H9 (cell line): ENCODE data around the gene ADAMTS13. TPM values are rescaled to one million over a fixed set of nuclear protein-coding genes. Genes with fewer than 3 reads are reported as not detected.

Experiments
- DNase-seq: peaks from one replicate; pipeline ENCODE4 v3.0.0-alpha.2; 2017
- H2AFZ ChIP-seq: one replicate; pipeline ENCODE4 v1.6.1; 2013; ENCODE audit warnings: mild to moderate bottlenecking, low read length, control low read depth, moderate library complexity
- H2AK5ac ChIP-seq: 2 replicates; pipeline ENCODE4 v1.6.1; 2013; ENCODE audit warnings: low read length, control low read depth, mixed read lengths; ENCODE audit not compliant: insufficient read length
- H2BK120ac ChIP-seq: one replicate; pipeline ENCODE4 v1.6.1; 2013; ENCODE audit warnings: low read depth, mild to moderate bottlenecking, low read length, control low read depth, inconsistent platforms; ENCODE audit not compliant: poor library complexity, severe bottlenecking
- H2BK12ac ChIP-seq: 2 replicates; pipeline ENCODE4 v1.6.1; 2013; ENCODE audit warnings: low read length, control low read depth, mixed read lengths, low read depth; ENCODE audit not compliant: insufficient read length
- H2BK15ac ChIP-seq: 2 replicates; pipeline ENCODE4 v1.6.1; 2013; ENCODE audit warnings: low read depth, low read length, control low read depth
- H2BK20ac ChIP-seq: one replicate; pipeline ENCODE4 v1.6.1; 2013; ENCODE audit warnings: low read depth, mild to moderate bottlenecking, low read length, control low read depth, inconsistent platforms; ENCODE audit not compliant: poor library complexity, severe bottlenecking
- H2BK5ac ChIP-seq: 2 replicates; pipeline ENCODE4 v1.6.1; 2013; ENCODE audit warnings: low read length, control low read depth, mixed read lengths; ENCODE audit not compliant: insufficient read length
- H3K14ac ChIP-seq: 2 replicates; pipeline ENCODE4 v1.6.1; 2013; ENCODE audit warnings: low read length, control low read depth; ENCODE audit not compliant: insufficient read depth
- H3K18ac ChIP-seq: 2 replicates; pipeline ENCODE4 v1.6.1; 2013; ENCODE audit warnings: low read depth, mild to moderate bottlenecking, mixed read lengths, low read length, control low read depth; ENCODE audit not compliant: insufficient read length
- H3K23ac ChIP-seq: 2 replicates; pipeline ENCODE4 v1.6.1; 2013; ENCODE audit warnings: low read length, control low read depth, mixed read lengths, low read depth; ENCODE audit not compliant: insufficient read length
- H3K23me2 ChIP-seq: 2 replicates; pipeline ENCODE4 v1.6.1; 2013; ENCODE audit warnings: low read depth, mild to moderate bottlenecking, mixed read lengths, low read length, control low read depth; ENCODE audit not compliant: insufficient read length, poor library complexity, severe bottlenecking
- H3K27ac ChIP-seq: 2 replicates; pipeline ENCODE4 v1.5.1; 2013; ENCODE audit warnings: low read length, control low read depth, mixed read lengths, low read depth; ENCODE audit not compliant: insufficient read length
- H3K27me3 ChIP-seq: 2 replicates; pipeline ENCODE4 v1.6.1; 2013; ENCODE audit warnings: low read length, control low read depth, inconsistent platforms; ENCODE audit not compliant: insufficient read depth
- H3K4ac ChIP-seq: 2 replicates; pipeline ENCODE4 v1.6.1; 2013; ENCODE audit warnings: low read depth, mild to moderate bottlenecking, control low read depth, inconsistent platforms, low read length, moderate library complexity
- H3K4me1 ChIP-seq: 2 replicates; pipeline ENCODE4 v1.6.1; 2013; ENCODE audit warnings: low read length, control low read depth, inconsistent platforms; ENCODE audit not compliant: insufficient read depth
- H3K4me2 ChIP-seq: 2 replicates; pipeline ENCODE4 v1.6.1; 2013; ENCODE audit warnings: low read length, control low read depth, mixed read lengths; ENCODE audit not compliant: insufficient read length, insufficient read depth
- H3K56ac ChIP-seq: 2 replicates; pipeline ENCODE4 v1.6.1; 2013; ENCODE audit warnings: low read depth, mild to moderate bottlenecking, mixed read lengths, low read length, control low read depth; ENCODE audit not compliant: insufficient read length
- H3K79me1 ChIP-seq: 2 replicates; pipeline ENCODE4 v1.6.1; 2013; ENCODE audit warnings: low read depth, mild to moderate bottlenecking, moderate library complexity, low read length, control low read depth, inconsistent platforms; ENCODE audit not compliant: insufficient read depth, poor library complexity, severe bottlenecking
- H3K79me2 ChIP-seq: 2 replicates; pipeline ENCODE4 v1.6.1; 2013; ENCODE audit warnings: low read length, control low read depth, inconsistent platforms; ENCODE audit not compliant: insufficient read depth
- H3K9ac ChIP-seq: 2 replicates; pipeline ENCODE4 v1.6.1; 2013; ENCODE audit warnings: low read length, control low read depth, mixed read lengths; ENCODE audit not compliant: insufficient read length; ENCODE audit errors: extremely low read depth
- H3K9me3 ChIP-seq: one replicate; pipeline ENCODE4 v1.6.1; 2013; ENCODE audit warnings: low read depth, low read length, inconsistent platforms; ENCODE audit not compliant: control insufficient read depth
- H3T11ph ChIP-seq: one replicate; pipeline ENCODE4 v1.6.1; 2013; ENCODE audit warnings: mild to moderate bottlenecking, low read length, control low read depth, inconsistent platforms
- H4K20me1 ChIP-seq: one replicate; pipeline ENCODE4 v1.6.1; 2013; ENCODE audit not compliant: control insufficient read depth, insufficient read length, insufficient read depth
- H4K5ac ChIP-seq: 2 replicates; pipeline ENCODE4 v1.6.1; 2013; ENCODE audit warnings: low read depth, mild to moderate bottlenecking, mixed read lengths, low read length, control low read depth; ENCODE audit not compliant: insufficient read length
- H4K8ac ChIP-seq: replicated peaks from 2 replicates; pipeline ENCODE4 v1.6.1; 2013; ENCODE audit warnings: low read length, control low read depth, mixed read lengths, low read depth; ENCODE audit not compliant: insufficient read length
- H4K91ac ChIP-seq: 2 replicates; pipeline ENCODE4 v1.6.1; 2013; ENCODE audit warnings: low read depth, mild to moderate bottlenecking, moderate library complexity, mixed read lengths, low read length, control low read depth; ENCODE audit not compliant: insufficient read length
- H3K27ac Mint-ChIP-seq, 3 experiments: 2 replicates in 2 of 3; 3 replicates in 1 of 3; pipeline ENCODE4 v1.8.0; 2020 to 2021; ENCODE audit warnings: mixed read lengths in 3 of 3, mild to moderate bottlenecking in 1 of 3, moderate library complexity in 1 of 3
- H3K27me3 Mint-ChIP-seq: 2 replicates; pipeline ENCODE4 v1.8.0; 2021; ENCODE audit warnings: low read depth, mild to moderate bottlenecking, moderate library complexity, mixed read lengths
- H3K36me3 Mint-ChIP-seq, 3 experiments: 2 replicates in 2 of 3; 3 replicates in 1 of 3; pipeline ENCODE4 v1.8.0; 2020 to 2021; ENCODE audit warnings: low read depth in 3 of 3, mixed read lengths in 3 of 3; ENCODE audit not compliant: insufficient read depth in 1 of 3
- H3K4me1 Mint-ChIP-seq, 2 experiments: 2 replicates each; pipeline ENCODE4 v1.8.0; 2020; ENCODE audit warnings: mixed read lengths in 2 of 2
- H3K4me3 Mint-ChIP-seq, 2 experiments: 2 replicates in 1 of 2; 3 replicates in 1 of 2; pipeline ENCODE4 v1.8.0; 2020 to 2021; ENCODE audit warnings: mild to moderate bottlenecking in 2 of 2, mixed read lengths in 2 of 2, moderate library complexity in 1 of 2
- H3K9me3 Mint-ChIP-seq, 2 experiments: 2 replicates in 1 of 2; 3 replicates in 1 of 2; pipeline ENCODE4 v1.8.0; 2020; ENCODE audit warnings: mild to moderate bottlenecking in 2 of 2, mixed read lengths in 2 of 2, moderate library complexity in 1 of 2
- CTCF ChIP-seq: fragments of 200-600 bp; sonication (generic); conservative IDR thresholded peaks from 3 replicates; pipeline ENCODE4 v1.8.0; 2021; ENCODE audit warnings: antibody characterized with exemption, mild to moderate bottlenecking
- WGBS: extraction: QIAGEN DNeasy Blood & Tissue Kit; methylation state at CpG from one replicate; pipeline ENCODE4 v1.1.7; 2013; ENCODE audit warnings: missing lambda C conversion rate, low lambda C conversion rate, mixed read lengths; ENCODE audit not compliant: insufficient read length; ENCODE audit errors: extremely low coverage; 5-methylcytosine and 5-hydroxymethylcytosine counted together
- total RNA-seq: library from RNA; stranded (reverse); gene quantifications from 2 replicates; pipeline ENCODE4 v1.2.1, GENCODE V29; 2021

The ADAMTS13 gene
- total RNA-seq, 1 experiment from 2014 or later = 8.8 TPM

GRCh38 chr9:133488686-133489252 is 66.6 kb downstream of the ADAMTS13 start:
- no peak overlapping the region for H2BK12ac ChIP-seq
- H3K79me1 ChIP-seq = no peaks in the 10 kb centered on the region
- H2BK5ac ChIP-seq = no peak overlapping the region
- H3K79me2 ChIP-seq = no peaks in the 10 kb centered on the region
- H3K23me2 ChIP-seq = no peaks in the 10 kb centered on the region
- H3K9me3 ChIP-seq = no peaks in the 10 kb centered on the region
- no peak overlapping the region for H4K5ac ChIP-seq
- DNase-seq = no peak
- no peaks in the 10 kb centered on the region for H3K36me3 Mint-ChIP-seq
- H3K18ac ChIP-seq = no peak overlapping the region
- H3K27ac Mint-ChIP-seq = no peak overlapping the region
- no peak overlapping the region for H2AK5ac ChIP-seq
- no peak overlapping the region for H3K23ac ChIP-seq
- no peak overlapping the region for H2BK120ac ChIP-seq
- no peak overlapping the region for H2BK20ac ChIP-seq
- H3K4me1 ChIP-seq = no peaks in the 10 kb centered on the region
- H3K9me3 Mint-ChIP-seq = no peaks in the 10 kb centered on the region; a peak in 1 of 5 replicates
- peaks cover 3% of the 10 kb centered on the region for H3K27me3 Mint-ChIP-seq
- no peak overlapping the region for H3K9ac ChIP-seq
- no peak overlapping the region for H3K4ac ChIP-seq
- no peak overlapping the region for H4K8ac ChIP-seq
- no peaks in the 10 kb centered on the region for H3K27me3 ChIP-seq
- H3K4me2 ChIP-seq = no peak overlapping the region
- no peak overlapping the region for H3K14ac ChIP-seq
- no peak overlapping the region for H2BK15ac ChIP-seq
- no peak overlapping the region for H3K56ac ChIP-seq
- H3K27ac ChIP-seq = no peak overlapping the region
- TF ChIP-seq CTCF = no peak
- H3T11ph ChIP-seq = no peak overlapping the region
- no CpG with 5 or more reads among the region's 18 CpGs for WGBS
- H4K20me1 ChIP-seq = no peaks in the 10 kb centered on the region
- 0 out of 4 replicates have a peak, but pooled peaks cover 0 to 2% of the 10 kb centered on the region in 2 experiments for H3K4me1 Mint-ChIP-seq
- no peak overlapping the region for H4K91ac ChIP-seq
- no peak overlapping the region for H2AFZ ChIP-seq
- H3K4me3 Mint-ChIP-seq = no peak overlapping the region
